Measurements from ENCODE around the gene ARVCF.
A peak's percentile ranks its signal among the peaks of the same experiment; 100 is the strongest.

Gene ARVCF

GRCh38 chr22:19984851-19985811 is 31.5 kb downstream of the ARVCF start:
- DNase-seq = no peak

GRCh38 chr22:19984201-19984753 is 32.3 kb downstream of the ARVCF start:
- no peak for DNase-seq

GRCh38 chr22:19983741-19984140 is 32.9 kb downstream of the ARVCF start:
- no peak for DNase-seq

GRCh38 chr22:19982991-19983578 is 33.5 kb downstream of the ARVCF start:
- no peak for DNase-seq

- no peak for DNase-seq
Measured at GRCh38 chr22:19981961-19982920, 34.4 kb downstream of the ARVCF start.

- no peak for DNase-seq
Measured at GRCh38 chr22:19981171-19981960, 35.3 kb downstream of the ARVCF start.

- no peak for DNase-seq
Measured at GRCh38 chr22:19980766-19981165, 35.9 kb downstream of the ARVCF start.

- DNase-seq = no peak
Measured at GRCh38 chr22:19979712-19980493, 36.7 kb downstream of the ARVCF start.

GRCh38 chr22:19978748-19979147 is 37.9 kb downstream of the ARVCF start:
- DNase-seq = no peak

- DNase-seq = no peak
Measured at GRCh38 chr22:19977296-19978243, 39.1 kb downstream of the ARVCF start.

- no peak for DNase-seq
Measured at GRCh38 chr22:19976671-19977070, 40.0 kb downstream of the ARVCF start.

GRCh38 chr22:19975707-19976035 is 41.0 kb downstream of the ARVCF start:
- no peak for DNase-seq

- DNase-seq = no peak
Measured at GRCh38 chr22:19974935-19975706, 41.5 kb downstream of the ARVCF start.

- peak; percentile 10 for DNase-seq
Measured at GRCh38 chr22:19974268-19974861, 42.3 kb downstream of the ARVCF start.

- no peak for DNase-seq
Measured at GRCh38 chr22:19973551-19974267, 42.9 kb downstream of the ARVCF start.

- DNase-seq = no peak
Measured at GRCh38 chr22:19972652-19973550, 43.7 kb downstream of the ARVCF start.

GRCh38 chr22:19972251-19972650 is 44.4 kb downstream of the ARVCF start:
- no peak for DNase-seq
